ENCODE results near the gene ATP8B1.

GRCh38 chr18:57708288-57708687, 94.8 kb downstream of the ATP8B1 start:
- TF ChIP-seq CTCF (IDR thresholded peaks at IDR 0.05; ENCODE audit: extremely low read depth in 1 of 2, insufficient read depth in 1 of 2, low read depth in 1 of 2, low read length in 2 of 2) (no peak), MAX (IDR thresholded peaks at IDR 0.05; ENCODE audit: insufficient read depth, insufficient read length) (no peak), EZH2 (IDR thresholded peaks at IDR 0.05; ENCODE audit: borderline replicate concordance, low read depth, low read length, severe bottlenecking) (no peak), POLR2A (IDR thresholded peaks at IDR 0.05; ENCODE audit: low read depth, low read length) (no peak)

Data from endothelial cell of umbilical vein (primary cell).